ENCODE results near the gene PCDH9.
"Not testable (repeated sequence)": the region's sequence is repeated elsewhere in the genome, so short reads cannot be mapped to it uniquely, and the experiment has no call there.

The PCDH9 gene

GRCh38 chr13:67122251-67122650 lies 107.9 kb downstream of the PCDH9 start:
- DNase-seq = no peak

- DNase-seq = no peak
Observed at GRCh38 chr13:67120872-67121531, 109.1 kb downstream of the PCDH9 start.

- DNase-seq = no peak
Observed at GRCh38 chr13:67119481-67119894, 110.6 kb downstream of the PCDH9 start.

- no peak for DNase-seq
Observed at GRCh38 chr13:67118277-67118676, 111.9 kb downstream of the PCDH9 start.

GRCh38 chr13:67117010-67117550 lies 113.1 kb downstream of the PCDH9 start:
- no peak for DNase-seq

GRCh38 chr13:67107979-67108378 lies 122.2 kb downstream of the PCDH9 start:
- DNase-seq = no peak

- DNase-seq = no peak
Observed at GRCh38 chr13:67106502-67107057, 123.6 kb downstream of the PCDH9 start.

- DNase-seq = no peak
Observed at GRCh38 chr13:67101730-67102467, 128.2 kb downstream of the PCDH9 start.

- DNase-seq = no peak
Observed at GRCh38 chr13:67100730-67101129, 129.4 kb downstream of the PCDH9 start.

- no peak for DNase-seq
Observed at GRCh38 chr13:67099494-67099893, 130.6 kb downstream of the PCDH9 start.

GRCh38 chr13:67097892-67098452 lies 132.2 kb downstream of the PCDH9 start:
- no peak for DNase-seq

GRCh38 chr13:67096893-67097292 lies 133.2 kb downstream of the PCDH9 start:
- not testable (repeated sequence) for DNase-seq

- DNase-seq = no peak
Observed at GRCh38 chr13:67096418-67096817, 133.7 kb downstream of the PCDH9 start.

GRCh38 chr13:67095621-67096020 lies 134.5 kb downstream of the PCDH9 start:
- no peak for DNase-seq

- DNase-seq = no peak
Observed at GRCh38 chr13:67094952-67095351, 135.2 kb downstream of the PCDH9 start.

GRCh38 chr13:67094078-67094477 lies 136.1 kb downstream of the PCDH9 start:
- DNase-seq = no peak

GRCh38 chr13:67091603-67092002 lies 138.5 kb downstream of the PCDH9 start:
- DNase-seq = no peak

- no peak for DNase-seq
Observed at GRCh38 chr13:67090856-67091255, 139.3 kb downstream of the PCDH9 start.

- no peak for DNase-seq
Observed at GRCh38 chr13:67087527-67087926, 142.6 kb downstream of the PCDH9 start.

- DNase-seq = no peak
Observed at GRCh38 chr13:67086260-67086659, 143.9 kb downstream of the PCDH9 start.

GRCh38 chr13:67084066-67084465 lies 146.1 kb downstream of the PCDH9 start:
- DNase-seq = no peak

- DNase-seq = no peak
Observed at GRCh38 chr13:67083519-67083918, 146.6 kb downstream of the PCDH9 start.

- DNase-seq = no peak
Observed at GRCh38 chr13:67080351-67080750, 149.8 kb downstream of the PCDH9 start.

GRCh38 chr13:67078062-67078461 lies 152.1 kb downstream of the PCDH9 start:
- no peak for DNase-seq
